Gastroesophageal sphincter (tissue), 4 donors: Measurements from ENCODE around the gene FGF4. TPM values are rescaled to one million over a fixed set of nuclear protein-coding genes. Genes with fewer than 3 reads are reported as not detected.

ENCODE experiments used
- ATAC-seq: fragments of 150-250 bp; one replicate; pipeline ENCODE4 v1.9.1; 2016; ENCODE audit warnings: mild to moderate bottlenecking, moderate library complexity
- H3K27ac ChIP-seq, 4 donors: fragments of 200-600 bp; sonication (generic) in 3 of 4; 1 replicate in 3 of 4; 2 replicates in 1 of 4; pipeline ENCODE4 v1.5.1; 2016 to 2019
- H3K27me3 ChIP-seq: fragments of 200-600 bp; sonication (generic); one replicate; pipeline ENCODE4 v1.5.1; 2019
- H3K36me3 ChIP-seq, 2 donors: fragments of 200-600 bp; sonication (generic); one replicate each; pipeline ENCODE4 v1.5.1; 2019; ENCODE audit warnings: control low read depth in 1 of 2
- H3K4me1 ChIP-seq, 3 donors: fragments of 200-600 bp; sonication (generic); 1 replicate in 2 of 3; 2 replicates in 1 of 3; pipeline ENCODE4 v1.5.1; 2016 to 2019; ENCODE audit warnings: control low read depth in 2 of 3
- H3K4me3 ChIP-seq, 2 donors: fragments of 200-600 bp; sonication (generic); one replicate each; pipeline ENCODE4 v1.5.1; 2019; ENCODE audit warnings: mild to moderate bottlenecking in 1 of 2, moderate library complexity in 1 of 2
- H3K9me3 ChIP-seq, 3 donors: fragments of 200-600 bp; sonication (generic); one replicate each; pipeline ENCODE4 v1.5.1; 2017 to 2019; ENCODE audit warnings: control low read depth in 2 of 3
- EP300 ChIP-seq: sonication (generic); formaldehyde crosslinking; IDR thresholded peaks from one replicate; pipeline ENCODE4 v1.6.1; 2017; ENCODE audit warnings: antibody characterized with exemption, mild to moderate bottlenecking
- POLR2A ChIP-seq, 2 donors: fragments of 450-650 bp; IDR thresholded peaks; one replicate each; pipeline ENCODE4 v1.6.1; 2017; ENCODE audit warnings: antibody characterized with exemption in 2 of 2, mild to moderate bottlenecking in 2 of 2, moderate library complexity in 1 of 2
- POLR2AphosphoS5 ChIP-seq: sonication (generic); formaldehyde crosslinking; IDR thresholded peaks from one replicate; pipeline ENCODE4 v1.6.1; 2017; ENCODE audit warnings: antibody characterized with exemption
- WGBS, 2 donors: methylation state at CpG; one replicate each; pipeline ENCODE4 v1.1.5; 2018; ENCODE audit warnings: low coverage in 1 of 2; 5-methylcytosine and 5-hydroxymethylcytosine counted together
- total RNA-seq, 4 donors: library from RNA; depleted of rRNA; stranded (reverse); fragments of >200 nt; gene quantifications; one replicate each; pipeline ENCODE4 v1.1.0, GENCODE V29; 2016
- TF ChIP-seq, protein P1 (sequence below), 4 experiments: fragments of 200-600 bp in 2 of 4; fragments of 450-650 bp in 2 of 4; sonication (generic) in 1 of 4; IDR thresholded peaks; one replicate each; pipeline ENCODE4 v1.5.1; 2017 to 2019; ENCODE audit warnings: antibody characterized with exemption in 4 of 4, mild to moderate bottlenecking in 2 of 4, moderate library complexity in 2 of 4

The FGF4 gene
- total RNA-seq, 4 donors from 2014 or later = not detected

GRCh38 chr11:69721106-69721505 is 54.0 kb downstream of the FGF4 start:
- TF ChIP-seq POLR2A (IDR thresholded peaks at IDR 0.05) (no peak), EP300 (no peak), POLR2AphosphoS5 (no peak)
- TF ChIP-seq, protein P1, sequence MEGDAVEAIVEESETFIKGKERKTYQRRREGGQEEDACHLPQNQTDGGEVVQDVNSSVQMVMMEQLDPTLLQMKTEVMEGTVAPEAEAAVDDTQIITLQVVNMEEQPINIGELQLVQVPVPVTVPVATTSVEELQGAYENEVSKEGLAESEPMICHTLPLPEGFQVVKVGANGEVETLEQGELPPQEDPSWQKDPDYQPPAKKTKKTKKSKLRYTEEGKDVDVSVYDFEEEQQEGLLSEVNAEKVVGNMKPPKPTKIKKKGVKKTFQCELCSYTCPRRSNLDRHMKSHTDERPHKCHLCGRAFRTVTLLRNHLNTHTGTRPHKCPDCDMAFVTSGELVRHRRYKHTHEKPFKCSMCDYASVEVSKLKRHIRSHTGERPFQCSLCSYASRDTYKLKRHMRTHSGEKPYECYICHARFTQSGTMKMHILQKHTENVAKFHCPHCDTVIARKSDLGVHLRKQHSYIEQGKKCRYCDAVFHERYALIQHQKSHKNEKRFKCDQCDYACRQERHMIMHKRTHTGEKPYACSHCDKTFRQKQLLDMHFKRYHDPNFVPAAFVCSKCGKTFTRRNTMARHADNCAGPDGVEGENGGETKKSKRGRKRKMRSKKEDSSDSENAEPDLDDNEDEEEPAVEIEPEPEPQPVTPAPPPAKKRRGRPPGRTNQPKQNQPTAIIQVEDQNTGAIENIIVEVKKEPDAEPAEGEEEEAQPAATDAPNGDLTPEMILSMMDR (IDR thresholded peaks at IDR 0.05) = no peak
- no peak overlapping the region for H3K4me3 ChIP-seq
- no peak for ATAC-seq
- no peaks in the 10 kb centered on the region for H3K4me1 ChIP-seq
- 19 to 63% methylated on average over 4 to 6 of the region's 14 CpGs for WGBS, 2 donors
- no peak overlapping the region for H3K27ac ChIP-seq
- no peaks in the 10 kb centered on the region for H3K9me3 ChIP-seq
- no peaks in the 10 kb centered on the region for H3K36me3 ChIP-seq
- peaks cover 89% of the 10 kb centered on the region for H3K27me3 ChIP-seq

Other genes with a start within 250 kb of the FGF4 start
- 100 to 1,000 TPM in 1 of 4 donors, 10 to 100 TPM in 3; 24.1 to 110 (median 51.9) TPM for gene CCND1, start 134.2 kb downstream of the FGF4 start, total RNA-seq
- gene LTO1, start 100.0 kb downstream of the FGF4 start, total RNA-seq = 10 to 100 TPM; 13.7 to 34.4 (median 18.0) TPM
- gene FGF19, start 71.3 kb downstream of the FGF4 start, total RNA-seq = not detected
- not detected for gene FGF3, start 44.1 kb upstream of the FGF4 start, total RNA-seq